Memory B cell (primary cell): ENCODE results near the gene POU6F2.
"Not testable (repeated sequence)": the region's sequence is repeated elsewhere in the genome, so short reads cannot be mapped to it uniquely, and the experiment has no call there.

Source experiments
- ATAC-seq: fragments of 150-1000 bp; cut with Tn5 transposase; 2 replicates; pipeline ENCODE4 v1.10.0; 2021; ENCODE audit warnings: low read depth, mild to moderate bottlenecking, moderate library complexity
- DNase-seq, 2 donors: peaks; one replicate each; pipeline ENCODE4 v3.0.0; 2022; ENCODE audit warnings: low spot score in 2 of 2
- H3K27ac Mint-ChIP-seq: one replicate; pipeline ENCODE4 v1.8.0; 2022; ENCODE audit warnings: mild to moderate bottlenecking, moderate library complexity, mixed read lengths
- H3K27me3 Mint-ChIP-seq: one replicate; pipeline ENCODE4 v1.8.0; 2022; ENCODE audit warnings: mixed read lengths
- H3K36me3 Mint-ChIP-seq: one replicate; pipeline ENCODE4 v1.8.0; 2022; ENCODE audit warnings: mild to moderate bottlenecking, mixed read lengths
- H3K4me1 Mint-ChIP-seq: one replicate; pipeline ENCODE4 v1.8.0; 2022; ENCODE audit warnings: mixed read lengths
- H3K4me3 Mint-ChIP-seq: one replicate; pipeline ENCODE4 v1.8.0; 2022; ENCODE audit warnings: mild to moderate bottlenecking, moderate library complexity, mixed read lengths
- H3K9me3 Mint-ChIP-seq: one replicate; pipeline ENCODE4 v1.8.0; 2022; ENCODE audit warnings: mixed read lengths

POU6F2 gene, protein sequence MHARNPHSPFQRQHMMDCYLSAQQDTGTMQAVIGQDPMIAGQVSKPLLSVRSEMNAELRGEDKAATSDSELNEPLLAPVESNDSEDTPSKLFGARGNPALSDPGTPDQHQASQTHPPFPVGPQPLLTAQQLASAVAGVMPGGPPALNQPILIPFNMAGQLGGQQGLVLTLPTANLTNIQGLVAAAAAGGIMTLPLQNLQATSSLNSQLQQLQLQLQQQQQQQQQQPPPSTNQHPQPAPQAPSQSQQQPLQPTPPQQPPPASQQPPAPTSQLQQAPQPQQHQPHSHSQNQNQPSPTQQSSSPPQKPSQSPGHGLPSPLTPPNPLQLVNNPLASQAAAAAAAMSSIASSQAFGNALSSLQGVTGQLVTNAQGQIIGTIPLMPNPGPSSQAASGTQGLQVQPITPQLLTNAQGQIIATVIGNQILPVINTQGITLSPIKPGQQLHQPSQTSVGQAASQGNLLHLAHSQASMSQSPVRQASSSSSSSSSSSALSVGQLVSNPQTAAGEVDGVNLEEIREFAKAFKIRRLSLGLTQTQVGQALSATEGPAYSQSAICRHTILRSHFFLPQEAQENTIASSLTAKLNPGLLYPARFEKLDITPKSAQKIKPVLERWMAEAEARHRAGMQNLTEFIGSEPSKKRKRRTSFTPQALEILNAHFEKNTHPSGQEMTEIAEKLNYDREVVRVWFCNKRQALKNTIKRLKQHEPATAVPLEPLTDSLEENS

DNA sequence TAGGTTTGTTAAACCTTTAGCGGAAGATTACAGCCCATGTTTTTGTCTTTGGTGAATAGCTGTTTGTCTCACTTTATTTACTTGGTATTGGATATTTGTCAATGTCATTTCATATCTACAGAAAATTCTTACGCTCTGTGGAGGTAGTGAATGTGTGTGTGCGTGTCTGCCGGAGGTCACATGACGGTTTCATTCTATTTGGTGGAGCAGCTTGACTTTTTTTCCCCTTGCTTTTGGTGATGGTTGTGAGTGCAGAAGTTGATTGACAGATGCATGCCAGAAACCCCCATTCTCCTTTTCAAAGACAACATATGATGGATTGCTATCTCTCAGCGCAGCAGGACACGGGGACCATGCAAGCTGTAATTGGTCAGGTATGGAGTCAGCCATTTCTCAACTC, at the start of gene POU6F2:
Gene POU6F2 (plus strand): TSS at position 225 of the 400 bp plus-strand sequence. CDS start 45 bp downstream, at position 270.
- peaks cover 18% of the 10 kb centered on the region for H3K27me3 Mint-ChIP-seq

DNA sequence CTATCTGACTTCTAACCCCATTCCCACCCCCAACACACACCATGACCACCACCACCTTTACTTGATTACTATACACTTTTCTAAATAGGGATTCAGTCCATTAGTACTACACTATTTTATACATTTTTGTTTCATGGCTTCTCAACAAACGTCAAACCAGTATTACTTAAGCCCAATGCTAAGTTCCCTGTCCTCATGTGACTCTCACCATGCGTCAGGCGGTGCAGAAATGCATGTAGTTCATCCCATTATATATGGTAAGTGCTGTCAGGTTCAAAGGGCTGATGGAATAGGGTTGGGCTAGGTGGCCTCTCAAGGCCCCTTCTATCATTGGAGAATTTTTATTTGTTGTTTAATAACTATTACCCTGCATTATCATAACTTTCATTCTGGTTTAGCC, 49.2 kb upstream of the POU6F2 start:
- Mint-ChIP-seq H3K36me3 (no peaks in the 10 kb centered on the region), H3K4me3 (no peak overlapping the region), H3K27ac (no peak overlapping the region), H3K4me1 (peaks cover 3% of the 10 kb centered on the region), H3K27me3 (no peaks in the 10 kb centered on the region), H3K9me3 (no peaks in the 10 kb centered on the region)
- ATAC-seq (no peak), DNase-seq (no peak)

More for the DNA sequence above, at the start of gene POU6F2:
- Mint-ChIP-seq H3K36me3 (no peaks in the 10 kb centered on the region), H3K27ac (no peak within 1 kb of the TSS), H3K4me1 (peaks cover 2% of the 10 kb centered on the region), H3K4me3 (no peak within 1 kb of the TSS), H3K9me3 (peaks cover 1% of the 10 kb centered on the region)
- ATAC-seq = no peak
- DNase-seq = no peak

DNA sequence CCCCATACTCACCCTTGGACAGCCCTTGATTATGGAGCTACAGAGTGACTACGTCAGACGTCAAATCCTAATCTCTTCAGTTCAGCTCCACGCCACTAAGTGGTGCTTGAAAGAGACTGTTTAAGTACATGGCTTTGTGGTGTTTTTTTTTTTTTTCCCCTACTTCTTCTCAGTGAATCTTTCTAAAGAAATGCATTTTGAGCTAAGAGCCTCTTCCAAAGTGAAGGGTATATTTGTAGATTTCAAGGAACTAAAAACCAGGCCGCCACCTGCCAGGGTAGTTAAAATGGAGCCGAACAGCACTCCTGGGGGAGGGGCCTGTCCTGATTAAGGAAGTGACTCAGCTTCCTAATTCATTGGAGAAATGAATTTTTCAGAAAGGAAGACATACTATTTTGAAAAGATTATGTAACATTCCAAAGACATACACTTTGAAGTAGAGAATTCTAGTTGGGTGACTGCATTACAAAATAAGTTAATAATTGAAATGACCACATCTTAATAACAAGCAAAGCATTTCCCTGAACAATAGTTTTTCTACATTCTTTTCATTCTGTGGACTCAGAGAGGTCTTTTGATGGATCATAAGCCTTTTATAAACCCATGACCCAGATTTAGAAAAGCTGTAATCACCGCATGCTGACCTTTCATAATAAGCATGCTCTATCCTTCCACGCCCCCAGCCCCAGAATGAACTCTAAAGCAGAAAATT, 48.1 kb upstream of the POU6F2 start:
- ATAC-seq = no peak
- no peak overlapping the region for H3K27ac Mint-ChIP-seq
- no peaks in the 10 kb centered on the region for H3K9me3 Mint-ChIP-seq
- H3K27me3 Mint-ChIP-seq = no peaks in the 10 kb centered on the region
- no peaks in the 10 kb centered on the region for H3K36me3 Mint-ChIP-seq
- H3K4me1 Mint-ChIP-seq = peaks cover 3% of the 10 kb centered on the region
- no peak overlapping the region for H3K4me3 Mint-ChIP-seq
- no peak for DNase-seq

DNA sequence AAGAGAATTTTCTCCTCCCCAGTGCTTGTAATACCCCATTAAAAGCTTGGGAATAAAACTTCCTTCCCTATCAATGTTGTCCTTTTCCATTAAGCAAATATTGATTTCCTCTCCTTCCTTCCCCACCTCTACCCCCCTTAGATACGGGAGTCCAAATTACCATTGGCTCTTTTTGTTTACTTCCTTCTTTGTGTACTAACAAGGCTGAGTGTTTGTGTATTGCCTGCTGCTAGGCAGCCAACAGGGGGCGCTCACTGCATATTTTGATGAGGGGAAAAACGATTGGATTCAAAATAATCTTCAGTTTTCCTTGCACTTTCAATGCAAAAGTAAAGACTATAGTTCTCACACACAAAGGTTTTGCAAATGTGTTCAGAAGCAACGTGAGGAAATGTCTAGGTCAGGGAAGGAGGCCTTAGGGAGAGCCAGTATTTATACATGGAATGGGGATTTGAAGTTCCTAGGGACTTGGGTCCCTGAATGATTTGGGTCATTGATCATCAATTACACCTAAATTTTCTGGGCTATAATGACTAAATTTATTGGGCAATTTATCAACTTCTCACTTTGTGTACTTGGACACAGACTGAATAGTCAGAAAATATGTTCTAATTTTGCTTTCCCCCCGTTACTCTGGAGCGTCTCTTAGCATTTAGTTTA, 45.1 kb upstream of the POU6F2 start:
- ATAC-seq = peak; percentile 37
- DNase-seq = peak; percentile 16 to 19
- peaks cover 5% of the 10 kb centered on the region for H3K27me3 Mint-ChIP-seq
- H3K9me3 Mint-ChIP-seq = no peaks in the 10 kb centered on the region
- H3K4me3 Mint-ChIP-seq = no peak overlapping the region
- no peak overlapping the region for H3K27ac Mint-ChIP-seq
- H3K36me3 Mint-ChIP-seq = no peaks in the 10 kb centered on the region
- peaks cover 3% of the 10 kb centered on the region for H3K4me1 Mint-ChIP-seq

DNA sequence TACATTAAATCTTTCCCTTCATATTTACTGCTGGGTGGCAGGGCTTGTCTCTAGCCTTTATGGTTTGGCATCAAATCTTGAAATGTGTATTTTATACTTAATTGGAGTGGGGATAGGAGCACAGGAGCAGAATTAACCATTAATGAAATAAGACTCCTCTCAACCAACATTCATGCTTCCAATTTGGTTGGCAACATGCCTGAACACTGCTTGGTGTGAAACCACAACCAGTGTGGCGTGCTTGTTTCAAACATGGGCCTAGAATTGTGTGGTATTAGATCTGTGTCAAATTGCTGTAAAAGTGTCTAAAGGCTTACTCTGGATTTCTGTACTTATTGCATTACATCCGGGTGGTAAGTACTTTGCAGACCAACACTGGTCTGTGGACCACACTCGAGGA, 43.7 kb upstream of the POU6F2 start:
- Mint-ChIP-seq H3K4me3 (no peak overlapping the region), H3K9me3 (no peaks in the 10 kb centered on the region), H3K27me3 (peaks cover 6% of the 10 kb centered on the region), H3K4me1 (peaks cover 3% of the 10 kb centered on the region), H3K27ac (no peak overlapping the region), H3K36me3 (no peaks in the 10 kb centered on the region)
- ATAC-seq (no peak), DNase-seq (no peak)

DNA sequence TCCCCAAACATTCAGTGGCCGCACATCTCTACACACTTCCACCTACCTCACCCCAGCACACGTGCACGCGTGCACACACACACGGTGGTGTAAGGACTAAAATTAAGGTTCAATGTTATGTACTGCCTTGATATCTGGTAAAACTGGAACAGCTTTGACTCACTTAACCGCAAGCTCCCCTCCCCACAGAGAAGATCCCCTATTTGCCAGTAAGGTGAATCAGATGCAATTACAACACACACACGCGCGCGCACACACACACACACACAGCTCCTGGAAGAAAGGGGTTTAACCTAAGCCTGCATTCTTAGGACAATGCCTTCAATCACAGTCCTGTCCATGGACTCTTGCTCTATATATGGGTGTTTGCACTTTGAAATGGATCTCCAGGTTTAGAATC, 43.2 kb upstream of the POU6F2 start:
- DNase-seq = no peak
- Mint-ChIP-seq H3K9me3 (no peaks in the 10 kb centered on the region), H3K4me3 (no peak overlapping the region), H3K36me3 (no peaks in the 10 kb centered on the region), H3K27me3 (peaks cover 7% of the 10 kb centered on the region), H3K27ac (no peak overlapping the region), H3K4me1 (peaks cover 3% of the 10 kb centered on the region)
- ATAC-seq = no peak

DNA sequence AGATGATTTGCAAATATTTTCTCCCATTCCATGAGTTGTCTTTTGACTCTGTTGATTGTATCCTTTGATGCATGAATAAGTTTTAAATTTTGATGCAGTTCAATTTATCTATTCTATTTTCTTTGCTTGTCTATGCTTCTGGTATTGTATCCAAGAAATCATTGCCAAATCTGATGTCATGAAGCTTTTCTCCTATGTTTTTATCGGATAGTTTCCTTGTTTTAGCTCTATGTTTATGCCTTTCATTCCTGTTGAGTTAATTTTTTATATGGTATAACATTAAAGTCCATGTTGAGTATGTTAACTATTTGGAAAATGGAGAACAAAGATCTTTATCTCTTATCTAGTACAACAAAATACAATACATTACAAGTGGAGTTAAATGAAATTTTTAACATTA, 41.1 kb upstream of the POU6F2 start:
- Mint-ChIP-seq H3K4me1 (peaks cover 3% of the 10 kb centered on the region), H3K36me3 (no peaks in the 10 kb centered on the region), H3K4me3 (no peak overlapping the region), H3K27ac (no peak overlapping the region), H3K27me3 (peaks cover 7% of the 10 kb centered on the region), H3K9me3 (no peaks in the 10 kb centered on the region)
- ATAC-seq (no peak), DNase-seq (no peak)

DNA sequence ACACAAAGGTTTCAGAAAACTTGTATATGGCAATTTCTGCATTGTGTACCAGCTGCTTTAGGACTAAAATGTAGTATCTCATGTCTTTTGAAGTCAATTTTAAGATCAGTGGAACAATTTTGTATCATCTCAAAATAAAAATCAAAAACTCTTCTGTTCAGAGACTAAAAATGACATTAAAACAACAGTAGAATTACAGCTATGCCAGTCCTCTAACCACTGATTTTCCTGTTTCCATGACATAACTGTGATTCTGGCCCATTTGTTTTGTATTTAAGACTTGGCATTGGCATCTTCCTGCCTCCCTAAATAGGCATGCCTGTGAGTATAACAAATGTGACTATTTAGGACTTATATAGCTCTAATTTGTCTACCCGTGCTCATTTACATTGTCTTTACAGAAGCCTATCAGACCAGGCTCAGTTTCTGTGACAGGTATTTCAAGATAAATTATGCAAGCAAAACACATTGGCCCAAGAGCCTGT, 39.7 kb upstream of the POU6F2 start:
- no peak overlapping the region for H3K27ac Mint-ChIP-seq
- H3K27me3 Mint-ChIP-seq = peaks cover 11% of the 10 kb centered on the region
- no peak overlapping the region for H3K4me3 Mint-ChIP-seq
- no peaks in the 10 kb centered on the region for H3K9me3 Mint-ChIP-seq
- ATAC-seq (no peak), DNase-seq (no peak)
- H3K36me3 Mint-ChIP-seq = no peaks in the 10 kb centered on the region
- H3K4me1 Mint-ChIP-seq = no peaks in the 10 kb centered on the region

DNA sequence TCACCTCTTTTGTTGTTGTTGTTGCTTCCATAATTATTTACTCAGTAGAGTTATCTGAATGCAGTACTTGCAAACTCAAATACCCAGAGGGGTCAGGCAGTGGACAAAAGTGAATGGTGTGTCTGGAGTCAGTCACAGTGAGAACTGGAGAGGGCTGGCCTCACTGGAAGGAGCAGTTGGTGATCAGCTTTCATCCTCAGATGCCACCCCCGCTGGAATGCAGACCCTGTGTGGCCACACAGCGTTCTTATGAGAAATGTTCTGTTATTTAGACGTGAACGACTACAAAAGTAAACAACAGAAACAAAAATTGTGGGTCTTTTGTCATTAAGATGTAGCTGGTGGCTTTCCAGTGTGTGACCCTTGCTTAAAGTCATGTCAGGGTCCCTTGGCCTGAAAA, 39.1 kb upstream of the POU6F2 start:
- H3K27ac Mint-ChIP-seq = no peak overlapping the region
- peaks cover 11% of the 10 kb centered on the region for H3K27me3 Mint-ChIP-seq
- H3K4me1 Mint-ChIP-seq = no peaks in the 10 kb centered on the region
- H3K9me3 Mint-ChIP-seq = no peaks in the 10 kb centered on the region
- H3K4me3 Mint-ChIP-seq = no peak overlapping the region
- no peak for ATAC-seq
- no peak for DNase-seq
- H3K36me3 Mint-ChIP-seq = no peaks in the 10 kb centered on the region

DNA sequence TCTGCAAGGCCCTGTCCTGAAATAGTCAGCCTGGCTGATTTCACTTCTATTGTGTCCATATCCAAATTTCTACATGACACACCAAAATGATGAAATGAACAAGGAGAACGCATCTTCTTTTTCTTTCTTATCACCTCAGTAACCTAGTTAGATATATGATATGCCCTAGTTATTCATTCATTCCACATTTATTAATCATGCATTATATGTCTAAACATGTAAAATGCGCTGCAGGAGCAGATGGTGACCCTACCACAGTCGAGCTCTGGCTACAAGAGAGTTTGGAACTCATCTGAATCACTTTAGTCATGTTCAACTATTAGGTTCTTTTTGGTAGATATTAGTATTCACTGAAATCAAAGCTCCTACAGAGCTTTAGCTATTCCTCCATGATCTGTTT, 36.9 kb upstream of the POU6F2 start:
- no peaks in the 10 kb centered on the region for H3K36me3 Mint-ChIP-seq
- DNase-seq = no peak
- no peak overlapping the region for H3K27ac Mint-ChIP-seq
- peaks cover 11% of the 10 kb centered on the region for H3K27me3 Mint-ChIP-seq
- no peak overlapping the region for H3K4me3 Mint-ChIP-seq
- H3K4me1 Mint-ChIP-seq = no peaks in the 10 kb centered on the region
- no peaks in the 10 kb centered on the region for H3K9me3 Mint-ChIP-seq
- no peak for ATAC-seq

DNA sequence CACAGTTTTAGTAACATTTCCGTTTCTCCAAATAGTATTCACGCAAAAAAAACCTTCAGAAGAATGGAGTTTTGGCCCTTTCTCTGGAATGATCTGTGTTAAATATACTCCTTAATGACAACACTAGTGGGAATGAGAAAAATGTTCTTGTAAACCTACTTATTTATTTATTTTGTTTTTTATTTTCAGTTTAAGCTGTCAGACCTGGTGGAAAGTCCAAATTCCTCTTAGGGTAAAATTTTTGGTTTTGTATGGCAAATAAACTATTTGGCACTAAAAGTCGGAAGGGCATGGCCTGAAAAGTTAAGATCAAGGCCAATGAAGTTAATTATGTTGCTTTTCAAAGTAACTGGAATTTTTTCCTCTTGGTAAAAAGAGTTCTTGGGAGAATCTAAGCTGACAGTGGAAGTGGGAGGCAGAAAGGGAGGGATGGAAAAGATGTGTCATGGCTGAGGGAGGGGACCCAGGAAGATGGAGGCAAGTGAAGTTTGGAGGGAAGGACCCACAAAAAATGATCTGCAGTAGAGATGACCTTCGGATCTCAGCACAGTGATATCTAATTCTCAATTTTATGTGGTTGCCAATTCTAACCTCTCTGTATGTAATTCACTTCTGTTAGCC, 35.2 kb upstream of the POU6F2 start:
- no peak overlapping the region for H3K27ac Mint-ChIP-seq
- H3K9me3 Mint-ChIP-seq = no peaks in the 10 kb centered on the region
- H3K27me3 Mint-ChIP-seq = peaks cover 8% of the 10 kb centered on the region
- ATAC-seq (no peak), DNase-seq (no peak)
- H3K4me1 Mint-ChIP-seq = no peaks in the 10 kb centered on the region
- H3K4me3 Mint-ChIP-seq = no peak overlapping the region
- H3K36me3 Mint-ChIP-seq = no peaks in the 10 kb centered on the region

DNA sequence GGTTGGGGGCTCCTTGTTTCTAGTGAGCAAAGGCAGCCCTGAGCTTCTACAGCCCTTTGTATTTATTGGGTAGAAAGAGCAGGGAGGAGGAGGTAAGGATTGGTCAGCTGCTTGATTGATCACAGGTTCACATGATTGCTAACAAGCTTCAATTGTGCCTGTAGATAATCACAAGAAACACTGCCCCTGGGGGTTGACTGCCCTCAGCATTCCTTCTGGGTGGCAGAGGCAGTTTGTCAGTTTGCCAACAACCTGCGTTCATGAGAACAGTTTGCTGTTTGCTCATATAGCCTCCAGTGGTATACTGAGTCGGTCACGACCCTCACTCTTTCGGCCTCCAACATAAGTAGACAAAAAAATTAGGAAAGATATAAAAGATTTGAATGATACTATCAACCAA, 30.2 kb upstream of the POU6F2 start:
- not testable (repeated sequence) for DNase-seq, H3K27ac Mint-ChIP-seq, H3K4me3 Mint-ChIP-seq, H3K36me3 Mint-ChIP-seq, H3K27me3 Mint-ChIP-seq, H3K9me3 Mint-ChIP-seq, ATAC-seq, H3K4me1 Mint-ChIP-seq

DNA sequence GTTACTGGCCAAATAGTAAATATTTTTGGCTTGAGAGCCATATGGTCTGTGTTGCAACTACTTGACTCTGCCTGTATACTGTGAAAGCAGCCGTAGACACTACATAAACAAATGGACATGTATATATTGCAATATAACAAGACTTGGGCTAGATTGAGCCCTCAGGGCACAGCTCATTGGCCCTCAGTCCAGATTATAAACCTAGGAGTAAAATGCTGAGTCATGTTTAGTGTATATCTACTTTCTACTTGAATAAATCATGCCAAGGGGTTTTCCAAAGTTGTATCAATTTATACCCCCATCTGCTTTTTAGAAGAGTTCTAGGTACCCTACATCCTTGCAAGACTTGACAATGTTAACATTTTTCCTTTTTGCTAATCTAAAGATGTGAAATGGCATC, 27.4 kb upstream of the POU6F2 start:
- Mint-ChIP-seq H3K27ac (no peak overlapping the region), H3K27me3 (peaks cover 8% of the 10 kb centered on the region), H3K9me3 (no peaks in the 10 kb centered on the region), H3K4me3 (no peak overlapping the region), H3K36me3 (no peaks in the 10 kb centered on the region), H3K4me1 (no peaks in the 10 kb centered on the region)
- ATAC-seq (no peak), DNase-seq (no peak)
